Neuronal stem cell (in vitro differentiated cells): Measurements from ENCODE around the gene NARF.

Experiments
- DNase-seq: peaks from one replicate; pipeline ENCODE4 v3.0.0-alpha.2; 2013; ENCODE audit warnings: low spot score
- H2AFZ ChIP-seq: one replicate; pipeline ENCODE4 v1.6.1; 2013; ENCODE audit warnings: mild to moderate bottlenecking, low read length, inconsistent platforms
- H2AK5ac ChIP-seq: 2 replicates; pipeline ENCODE4 v1.6.1; 2013; ENCODE audit warnings: low read depth, mild to moderate bottlenecking, inconsistent platforms, low read length, moderate library complexity, mixed read lengths
- H2BK120ac ChIP-seq: 2 replicates; pipeline ENCODE4 v1.6.1; 2013; ENCODE audit warnings: low read depth, mild to moderate bottlenecking, inconsistent platforms, low read length, moderate library complexity, mixed read lengths
- H2BK12ac ChIP-seq: one replicate; pipeline ENCODE4 v1.6.1; 2013; ENCODE audit warnings: low read length, inconsistent platforms
- H2BK15ac ChIP-seq: 2 replicates; pipeline ENCODE4 v1.6.1; 2013; ENCODE audit warnings: mild to moderate bottlenecking, low read length, inconsistent platforms, mixed read lengths
- H2BK5ac ChIP-seq: one replicate; pipeline ENCODE4 v1.6.1; 2013; ENCODE audit warnings: inconsistent platforms, mild to moderate bottlenecking, low read length, moderate library complexity
- H3K14ac ChIP-seq: one replicate; pipeline ENCODE4 v1.6.1; 2013; ENCODE audit warnings: low read length, inconsistent platforms
- H3K18ac ChIP-seq: 2 replicates; pipeline ENCODE4 v1.6.1; 2013; ENCODE audit warnings: low read length, inconsistent platforms
- H3K23ac ChIP-seq: 2 replicates; pipeline ENCODE4 v1.6.1; 2013; ENCODE audit warnings: low read depth, mild to moderate bottlenecking, mixed read lengths, low read length, inconsistent platforms; ENCODE audit not compliant: poor library complexity
- H3K27ac ChIP-seq: replicated peaks from 3 replicates; pipeline ENCODE4 v1.5.1; 2013; ENCODE audit warnings: low read length, inconsistent platforms
- H3K27me3 ChIP-seq, 3 experiments: 2 replicates each; pipeline ENCODE4 v1.6.1; 2013; ENCODE audit warnings: low read length in 3 of 3, mild to moderate bottlenecking in 2 of 3, inconsistent platforms in 1 of 3, low read depth in 1 of 3, mixed read lengths in 1 of 3, moderate library complexity in 1 of 3; ENCODE audit not compliant: control insufficient read depth in 3 of 3, insufficient read depth in 3 of 3
- H3K36me3 ChIP-seq, 2 donors: replicated peaks in 1 of 2; 2 replicates each; pipeline ENCODE4 v1.6.1; 2013; ENCODE audit warnings: low read length in 2 of 2; ENCODE audit not compliant: control insufficient read depth in 2 of 2, insufficient read depth in 2 of 2
- H3K4ac ChIP-seq: 2 replicates; pipeline ENCODE4 v1.6.1; 2013; ENCODE audit warnings: inconsistent platforms, mild to moderate bottlenecking, low read length, moderate library complexity
- H3K4me1 ChIP-seq, 2 donors: 1 replicate in 1 of 2; 2 replicates in 1 of 2; pipeline ENCODE4 v1.6.1; 2013; ENCODE audit warnings: low read length in 2 of 2, low read depth in 1 of 2; ENCODE audit not compliant: control insufficient read depth in 2 of 2, insufficient read depth in 1 of 2
- H3K4me2 ChIP-seq: one replicate; pipeline ENCODE4 v1.6.1; 2013; ENCODE audit warnings: mild to moderate bottlenecking, low read length, inconsistent platforms; ENCODE audit not compliant: insufficient read depth, poor library complexity, severe bottlenecking
- H3K4me3 ChIP-seq, 2 donors: 2 replicates each; pipeline ENCODE4 v1.5.1; 2013; ENCODE audit warnings: low read length in 2 of 2, mild to moderate bottlenecking in 2 of 2, inconsistent platforms in 1 of 2, moderate library complexity in 1 of 2
- H3K79me1 ChIP-seq: one replicate; pipeline ENCODE4 v1.6.1; 2013; ENCODE audit warnings: low read depth, mild to moderate bottlenecking, inconsistent platforms, low read length, moderate library complexity
- H3K9ac ChIP-seq: one replicate; pipeline ENCODE4 v1.6.1; 2013; ENCODE audit warnings: mild to moderate bottlenecking, low read depth, low read length, inconsistent platforms; ENCODE audit not compliant: poor library complexity
- H3K9me3 ChIP-seq, 2 donors: replicated peaks in 1 of 2; 2 replicates each; pipeline versions ENCODE3 to v1.6.1; 2013; ENCODE audit warnings: low read length in 2 of 2, mild to moderate bottlenecking in 2 of 2, inconsistent platforms in 1 of 2, low read depth in 1 of 2, mixed read lengths in 1 of 2, moderate library complexity in 1 of 2; ENCODE audit not compliant: control insufficient read depth in 2 of 2, insufficient read depth in 1 of 2
- H4K8ac ChIP-seq: one replicate; pipeline ENCODE4 v1.6.1; 2013; ENCODE audit warnings: low read depth, mild to moderate bottlenecking, inconsistent platforms, low read length, moderate library complexity
- H4K91ac ChIP-seq: one replicate; pipeline ENCODE4 v1.6.1; 2013; ENCODE audit warnings: low read length, low read depth, mild to moderate bottlenecking, inconsistent platforms; ENCODE audit not compliant: poor library complexity
- WGBS, 2 donors: extraction: QIAGEN DNeasy Blood & Tissue Kit; methylation state at CpG; one replicate each; pipeline ENCODE4 v1.1.7; 2013; ENCODE audit warnings: missing lambda C conversion rate in 2 of 2, mixed read lengths in 1 of 2; ENCODE audit not compliant: insufficient read length in 2 of 2, insufficient replicate concordance in 1 of 2; ENCODE audit errors: extremely low coverage in 2 of 2; 5-methylcytosine and 5-hydroxymethylcytosine counted together

The NARF gene

DNA sequence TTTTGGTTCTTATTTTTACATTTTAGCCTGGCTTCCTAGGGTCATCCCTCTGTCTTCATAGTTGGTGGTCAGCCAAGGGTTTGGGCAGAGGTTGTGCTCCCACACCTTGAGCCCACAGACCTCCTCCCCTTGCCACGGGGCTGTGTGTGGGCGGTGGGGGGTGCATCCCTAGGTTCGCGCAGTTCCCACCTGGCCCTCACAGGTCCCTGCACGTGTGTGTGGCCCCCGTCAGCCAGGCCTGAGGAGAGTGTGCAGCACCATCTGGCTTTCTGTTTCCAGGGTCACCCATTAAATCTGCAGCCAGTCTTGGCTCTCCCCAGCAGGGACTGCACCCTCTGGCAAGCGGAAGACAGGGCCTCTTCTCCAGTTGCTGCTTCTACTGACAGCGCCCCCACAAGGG lies 26.5 kb upstream of the NARF start:
- H3K9me3 ChIP-seq = no peaks in the 10 kb centered on the region
- H2BK5ac ChIP-seq = peak overlapping the region; percentile 29
- H3K9ac ChIP-seq = peak overlapping the region; percentile 21
- H2AK5ac ChIP-seq = no peak overlapping the region
- H3K27ac ChIP-seq = no peak overlapping the region
- no CpG with 5 or more reads among the region's 8 CpGs for WGBS, 2 donors
- no peak overlapping the region for H2BK12ac ChIP-seq
- no peak overlapping the region for H3K4me2 ChIP-seq
- H3K4ac ChIP-seq = no peak overlapping the region
- no peaks in the 10 kb centered on the region for H3K79me1 ChIP-seq
- no peak overlapping the region for H3K4me3 ChIP-seq
- H3K36me3 ChIP-seq = peaks cover 3 to 5% of the 10 kb centered on the region in 2 donors
- no peaks in the 10 kb centered on the region for H3K27me3 ChIP-seq
- peak overlapping the region; percentile 48 for H3K18ac ChIP-seq
- no peak overlapping the region for H3K14ac ChIP-seq
- H2AFZ ChIP-seq = no peak overlapping the region
- H4K91ac ChIP-seq = no peak overlapping the region
- DNase-seq = no peak
- peaks cover 3% of the 10 kb centered on the region in 2 donors for H3K4me1 ChIP-seq
- peak overlapping the region; percentile 17 for H4K8ac ChIP-seq
- peak overlapping the region; percentile 55 for H3K23ac ChIP-seq
- H2BK120ac ChIP-seq = no peak overlapping the region
- no peak overlapping the region for H2BK15ac ChIP-seq

DNA sequence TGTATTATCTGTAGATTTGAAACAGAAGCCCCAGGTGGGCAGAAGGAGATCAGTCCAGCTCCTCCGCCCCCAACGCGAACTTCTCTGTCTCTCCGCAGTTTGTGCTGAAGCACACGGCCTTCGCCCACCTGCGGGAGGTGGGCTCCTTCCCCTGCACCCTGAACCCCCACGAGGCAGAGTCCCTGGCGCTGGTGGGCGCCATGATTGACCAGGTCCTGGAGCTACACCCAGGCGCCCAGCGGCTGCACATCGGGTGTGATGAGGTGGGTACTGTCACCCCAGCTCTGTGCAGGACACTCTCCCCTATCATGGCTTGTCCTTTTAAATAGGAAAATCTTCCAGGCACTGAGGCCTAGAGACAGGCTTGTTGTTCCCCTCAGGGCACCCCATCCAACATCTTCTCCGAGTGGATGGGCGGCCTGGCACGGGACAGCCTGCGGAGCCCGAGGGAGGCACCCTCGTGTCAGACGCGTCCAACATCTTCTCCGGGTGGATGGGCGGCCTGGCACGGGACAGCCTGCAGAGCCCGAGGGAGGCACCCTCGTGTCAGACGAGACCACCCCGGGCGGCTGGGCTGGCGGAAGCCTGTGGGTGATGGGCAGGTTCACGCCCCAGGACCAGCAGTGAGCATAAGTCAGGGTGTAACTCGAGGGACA lies 24.9 kb upstream of the NARF start:
- no peak overlapping the region for H2AK5ac ChIP-seq
- no peak for DNase-seq
- H3K36me3 ChIP-seq = peaks cover 3 to 5% of the 10 kb centered on the region in 2 donors
- H2AFZ ChIP-seq = no peak overlapping the region
- H3K4me2 ChIP-seq = no peak overlapping the region
- no peaks in the 10 kb centered on the region for H3K79me1 ChIP-seq
- H3K23ac ChIP-seq = peak overlapping the region; percentile 55
- no peak overlapping the region for H2BK12ac ChIP-seq
- H2BK15ac ChIP-seq = no peak overlapping the region
- no peaks in the 10 kb centered on the region for H3K27me3 ChIP-seq
- no CpG with 5 or more reads among the region's 32 CpGs for WGBS, 2 donors
- H3K18ac ChIP-seq = peak overlapping the region; percentile 38
- no peak overlapping the region for H3K4me3 ChIP-seq
- H3K4ac ChIP-seq = no peak overlapping the region
- H3K9me3 ChIP-seq = no peaks in the 10 kb centered on the region
- no peak overlapping the region for H3K14ac ChIP-seq
- H4K8ac ChIP-seq = peak overlapping the region; percentile 43
- peaks cover 3% of the 10 kb centered on the region in 2 donors for H3K4me1 ChIP-seq
- no peak overlapping the region for H2BK5ac ChIP-seq
- no peak overlapping the region for H2BK120ac ChIP-seq
- no peak overlapping the region for H4K91ac ChIP-seq
- H3K9ac ChIP-seq = no peak overlapping the region
- H3K27ac ChIP-seq = no peak overlapping the region

DNA sequence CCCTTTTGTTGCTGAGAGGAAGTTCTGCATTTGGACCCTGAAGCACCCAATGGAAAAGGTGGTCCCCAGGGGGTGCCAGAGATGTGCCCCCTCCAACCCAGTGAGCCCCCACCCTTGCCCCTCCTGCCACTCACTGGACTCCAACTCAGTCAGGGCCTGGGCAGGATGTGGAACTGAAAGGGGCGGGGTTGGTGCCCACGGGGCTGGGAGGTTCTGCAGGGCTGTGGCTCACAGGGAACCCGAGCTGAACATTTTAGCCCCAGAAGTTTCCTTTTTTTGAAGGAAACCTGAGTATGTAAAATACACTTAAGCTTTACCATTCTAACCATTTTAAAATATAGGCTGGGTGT lies 24.4 kb upstream of the NARF start:
- H4K8ac ChIP-seq = no peak overlapping the region
- H2BK15ac ChIP-seq = no peak overlapping the region
- no peak overlapping the region for H3K4me2 ChIP-seq
- H2BK12ac ChIP-seq = no peak overlapping the region
- peaks cover 3% of the 10 kb centered on the region in 2 donors for H3K4me1 ChIP-seq
- peaks cover 2% of the 10 kb centered on the region for H3K79me1 ChIP-seq
- H3K18ac ChIP-seq = no peak overlapping the region
- no peak overlapping the region for H3K27ac ChIP-seq
- H2BK5ac ChIP-seq = no peak overlapping the region
- H4K91ac ChIP-seq = no peak overlapping the region
- H3K23ac ChIP-seq = no peak overlapping the region
- H3K4ac ChIP-seq = no peak overlapping the region
- H3K36me3 ChIP-seq = peaks cover 3 to 5% of the 10 kb centered on the region in 2 donors
- no peak for DNase-seq
- no peaks in the 10 kb centered on the region for H3K27me3 ChIP-seq
- no peak overlapping the region for H3K4me3 ChIP-seq
- no peaks in the 10 kb centered on the region for H3K9me3 ChIP-seq
- H3K14ac ChIP-seq = no peak overlapping the region
- no peak overlapping the region for H2AK5ac ChIP-seq
- no CpG with 5 or more reads among the region's 3 CpGs for WGBS, 2 donors
- no peak overlapping the region for H2AFZ ChIP-seq
- H3K9ac ChIP-seq = no peak overlapping the region
- no peak overlapping the region for H2BK120ac ChIP-seq

DNA sequence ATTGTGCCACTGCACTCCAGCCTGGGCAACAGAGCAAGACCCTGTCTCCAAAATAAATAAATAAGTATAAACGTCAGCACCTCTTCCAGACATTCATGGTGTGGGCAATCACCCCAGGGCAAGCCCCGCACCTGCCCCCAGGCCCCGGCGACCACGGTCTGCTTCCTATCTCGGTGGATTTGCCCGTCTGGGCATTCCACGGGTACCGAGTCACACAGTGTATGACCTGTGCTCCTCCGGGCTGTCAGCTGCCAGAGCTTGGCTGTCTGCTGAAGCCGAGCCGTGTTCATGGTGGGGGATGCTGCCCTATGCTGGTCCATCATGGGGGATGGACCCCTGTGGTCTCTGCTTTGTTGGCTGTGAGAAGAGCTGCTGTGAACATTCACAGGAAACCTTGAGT lies 23.4 kb upstream of the NARF start:
- H3K14ac ChIP-seq = no peak overlapping the region
- no peak overlapping the region for H3K4ac ChIP-seq
- no peak overlapping the region for H3K27ac ChIP-seq
- peak overlapping the region; percentile 67 for H3K23ac ChIP-seq
- H2AFZ ChIP-seq = no peak overlapping the region
- peaks cover 2% of the 10 kb centered on the region for H3K79me1 ChIP-seq
- H3K4me2 ChIP-seq = no peak overlapping the region
- peaks cover 3% of the 10 kb centered on the region in 2 donors for H3K4me1 ChIP-seq
- DNase-seq = no peak
- H3K9me3 ChIP-seq = no peaks in the 10 kb centered on the region
- peak overlapping the region; percentile 23 for H4K8ac ChIP-seq
- no peak overlapping the region for H2BK120ac ChIP-seq
- peaks cover 3 to 5% of the 10 kb centered on the region in 2 donors for H3K36me3 ChIP-seq
- H2AK5ac ChIP-seq = no peak overlapping the region
- H2BK12ac ChIP-seq = no peak overlapping the region
- H3K27me3 ChIP-seq = no peaks in the 10 kb centered on the region
- H2BK15ac ChIP-seq = no peak overlapping the region
- no peak overlapping the region for H4K91ac ChIP-seq
- no CpG with 5 or more reads among the region's 12 CpGs for WGBS, 2 donors
- no peak overlapping the region for H3K4me3 ChIP-seq
- no peak overlapping the region for H3K18ac ChIP-seq
- no peak overlapping the region for H2BK5ac ChIP-seq
- no peak overlapping the region for H3K9ac ChIP-seq
